ENCODE measurements around the gene PRCD.
A peak's percentile ranks its signal among the peaks of the same experiment; 100 is the strongest.
"Not testable (repeated sequence)": the region's sequence is repeated elsewhere in the genome, so short reads cannot be mapped to it uniquely, and the experiment has no call there.

Gene PRCD

DNA sequence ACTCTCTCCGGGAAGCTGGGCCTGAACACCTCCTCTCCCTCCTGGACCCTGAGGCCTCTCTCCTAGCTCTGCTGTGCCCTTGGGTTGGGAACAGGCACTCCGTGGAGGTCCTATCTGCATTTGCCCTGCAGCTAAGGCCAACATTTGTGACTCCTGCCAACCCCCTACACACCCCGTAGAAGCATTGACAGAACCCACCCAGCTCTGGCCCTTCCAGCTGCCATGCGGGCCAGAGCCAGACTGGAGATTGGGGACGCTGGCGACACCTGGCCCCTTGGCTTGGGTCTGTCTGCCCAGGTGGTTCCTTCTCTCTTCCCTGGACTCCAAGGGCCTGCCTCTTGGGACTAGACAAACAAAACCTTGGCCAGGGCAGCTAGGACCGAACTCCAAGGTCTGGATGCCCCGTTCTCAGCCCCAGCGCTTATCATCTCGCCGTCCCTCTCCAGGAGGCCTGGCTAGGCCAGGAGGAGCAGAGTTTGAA is 38.0 kb upstream of the PRCD start:
- Histone ChIP-seq H3K4me3 (peak overlapping the region; percentile 61 to 86 (median 70)), H3K27ac (peak overlapping the region; percentile 31 to 96 (median 90))

DNA sequence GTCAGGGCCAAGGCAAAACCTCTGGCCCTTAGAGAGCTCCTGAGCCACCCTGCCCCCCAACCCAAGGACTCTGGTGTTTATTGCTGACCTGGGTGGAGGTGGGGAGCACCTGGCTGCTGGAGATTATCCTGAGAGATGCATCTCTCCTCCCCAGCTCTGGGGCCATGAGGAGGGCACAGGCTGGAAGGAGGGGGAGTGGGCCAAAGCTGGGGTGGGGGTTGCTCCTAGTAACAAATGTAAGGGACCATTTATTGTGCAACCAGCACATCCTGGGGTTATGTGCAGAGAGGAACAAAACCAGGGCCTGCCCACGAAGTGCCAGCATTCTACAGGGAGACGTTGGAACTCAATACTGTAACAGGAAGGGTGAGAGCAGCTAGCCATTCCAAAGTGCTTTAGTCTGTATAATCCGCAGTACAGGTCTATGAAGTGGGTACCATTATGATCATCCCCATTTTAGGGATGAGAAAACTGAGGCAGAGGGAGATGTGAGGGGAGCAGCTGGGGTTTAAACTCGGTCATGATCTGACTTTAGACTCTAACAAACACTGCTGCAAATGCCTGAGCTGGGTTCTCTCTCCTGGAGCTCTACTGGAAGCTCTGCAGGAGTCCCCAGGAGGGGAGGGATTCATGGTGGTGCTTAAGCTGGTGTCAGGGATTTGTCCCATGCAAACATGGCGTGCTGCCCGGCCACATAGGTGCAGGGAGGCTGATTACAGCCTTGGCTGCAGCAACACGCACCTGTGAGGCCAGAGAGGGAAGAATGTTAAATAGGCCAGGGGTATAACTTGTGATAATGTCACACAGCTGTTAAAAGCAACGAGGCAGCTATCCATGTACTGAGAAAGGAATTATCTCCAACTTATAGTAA is 37.3 kb upstream of the PRCD start:
- peak overlapping the region in 8 of 21 experiments; percentile 31 to 92 (median 90) for H3K27ac ChIP-seq

DNA sequence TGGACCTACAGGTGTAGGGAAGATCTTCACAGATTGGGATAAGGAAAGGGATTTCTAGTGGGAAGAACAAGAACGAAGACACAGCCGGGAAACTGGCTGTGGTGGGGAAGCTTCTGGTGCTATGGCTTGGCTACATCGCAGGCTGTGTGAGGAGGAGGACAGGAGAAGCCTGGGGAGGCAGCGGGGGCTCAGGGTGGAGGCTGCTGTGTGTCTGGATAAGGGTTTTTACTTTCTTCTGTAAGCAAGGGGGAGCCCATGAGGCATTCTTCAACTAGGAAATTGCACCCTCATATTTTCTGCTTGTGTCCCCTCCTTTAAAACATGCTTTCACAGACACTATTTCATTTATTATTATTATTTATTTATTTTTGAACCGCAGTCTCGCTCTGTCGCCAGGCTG is 35.7 kb upstream of the PRCD start:
- Histone ChIP-seq H3K27ac (no peak overlapping the region), H3K4me3 (no peak overlapping the region)

More for the DNA sequence above, 37.3 kb upstream of the PRCD start:
- no peak overlapping the region for H3K4me3 ChIP-seq

DNA sequence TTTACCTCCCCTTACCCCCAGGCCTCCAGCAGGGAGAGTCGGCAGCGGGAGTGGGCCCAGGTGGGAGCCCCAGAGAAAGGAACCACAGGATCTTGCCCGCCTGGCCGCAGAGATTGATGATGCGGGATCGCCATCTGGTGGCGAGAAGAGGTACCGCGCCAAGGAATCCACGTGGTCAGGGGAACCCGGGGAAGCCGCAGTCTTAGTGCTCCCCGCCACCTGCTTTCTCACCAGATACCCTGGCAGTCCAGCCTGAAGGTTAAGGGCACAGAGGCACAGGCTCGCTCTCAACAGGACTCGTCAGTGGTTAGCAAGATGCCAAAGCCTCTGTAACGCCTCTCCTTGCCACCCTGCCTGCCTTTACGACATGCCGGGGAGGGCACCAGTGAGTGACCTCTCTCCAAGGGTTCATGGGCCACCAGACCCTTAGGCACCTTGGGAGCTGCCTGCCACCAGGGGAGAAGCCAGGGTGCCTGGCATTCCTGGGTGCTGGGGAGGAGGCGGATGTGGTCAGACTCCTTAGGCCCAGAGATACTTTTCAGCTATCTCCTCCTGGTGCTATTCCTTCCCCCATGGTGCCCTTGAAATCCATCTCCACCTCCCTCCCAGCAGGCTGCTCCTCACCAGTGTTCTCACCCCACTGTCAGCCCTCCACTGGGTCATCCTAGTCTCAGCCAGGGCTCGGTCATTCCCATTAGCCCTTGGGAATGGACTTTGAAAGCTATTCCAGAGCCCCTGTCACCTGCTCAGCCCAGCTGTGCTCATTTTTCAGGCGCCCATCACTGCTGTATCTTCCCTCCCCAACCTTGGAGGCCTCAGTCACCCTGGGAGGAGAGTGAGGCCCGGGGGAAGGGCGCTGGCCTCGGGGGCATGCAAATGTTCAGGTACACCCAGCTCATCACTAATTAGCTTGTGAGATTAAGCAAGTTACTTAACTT is 33.2 kb upstream of the PRCD start:
- no peak overlapping the region for H3K27ac ChIP-seq
- no peak overlapping the region for H3K4me3 ChIP-seq

DNA sequence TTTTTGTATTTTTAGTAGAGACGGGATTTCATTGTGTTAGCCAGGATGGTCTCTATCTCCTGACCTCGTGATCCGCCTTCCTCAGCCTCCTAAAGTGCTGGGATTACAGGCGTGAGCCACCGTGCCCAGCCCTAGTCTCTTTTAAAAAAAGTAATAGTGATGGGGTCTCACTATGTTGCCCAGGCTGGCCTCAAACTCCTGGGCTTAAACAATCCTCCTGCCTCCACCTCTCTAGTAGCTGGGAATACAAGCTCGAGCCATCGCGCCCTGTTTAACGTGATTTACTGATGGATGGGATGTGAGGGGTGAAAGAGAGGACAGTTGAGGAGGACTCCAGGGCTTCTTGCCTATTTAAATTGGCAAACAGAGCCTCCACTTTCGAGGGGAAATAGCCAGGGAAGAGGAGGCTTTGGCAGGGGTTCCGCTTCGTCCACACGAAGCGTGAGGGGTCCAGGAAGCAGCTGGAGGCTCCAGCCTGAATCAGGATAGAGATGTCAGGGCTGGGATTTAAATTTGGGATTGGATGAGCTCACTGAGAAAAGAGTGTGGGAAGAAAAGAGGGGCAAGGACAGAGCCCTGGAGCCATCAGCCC is 31.3 kb upstream of the PRCD start:
- not testable (repeated sequence) for H3K4me3 ChIP-seq, H3K27ac ChIP-seq

DNA sequence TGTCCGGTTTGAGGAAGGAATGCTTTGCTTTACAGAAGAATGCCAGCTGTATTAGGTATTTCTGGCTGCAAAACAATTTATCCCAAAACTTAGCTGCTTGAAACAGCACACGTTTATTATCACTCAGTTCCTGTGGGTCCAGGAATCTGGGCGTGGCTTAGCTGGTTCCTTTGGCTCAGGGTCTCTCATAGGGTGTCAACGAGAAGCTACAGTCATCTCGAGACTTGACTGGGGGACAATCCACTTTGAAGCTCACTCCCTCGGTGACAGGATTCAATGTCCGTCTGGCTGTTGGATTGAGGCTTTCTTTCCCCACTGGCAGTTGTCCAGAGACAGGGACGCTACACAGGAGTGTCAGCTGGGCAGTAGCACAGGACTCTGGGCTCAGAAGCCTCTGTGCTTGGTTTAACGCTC is 29.0 kb upstream of the PRCD start:
- H3K4me3 ChIP-seq, result no peak overlapping the region
- no peak overlapping the region for H3K27ac ChIP-seq

DNA sequence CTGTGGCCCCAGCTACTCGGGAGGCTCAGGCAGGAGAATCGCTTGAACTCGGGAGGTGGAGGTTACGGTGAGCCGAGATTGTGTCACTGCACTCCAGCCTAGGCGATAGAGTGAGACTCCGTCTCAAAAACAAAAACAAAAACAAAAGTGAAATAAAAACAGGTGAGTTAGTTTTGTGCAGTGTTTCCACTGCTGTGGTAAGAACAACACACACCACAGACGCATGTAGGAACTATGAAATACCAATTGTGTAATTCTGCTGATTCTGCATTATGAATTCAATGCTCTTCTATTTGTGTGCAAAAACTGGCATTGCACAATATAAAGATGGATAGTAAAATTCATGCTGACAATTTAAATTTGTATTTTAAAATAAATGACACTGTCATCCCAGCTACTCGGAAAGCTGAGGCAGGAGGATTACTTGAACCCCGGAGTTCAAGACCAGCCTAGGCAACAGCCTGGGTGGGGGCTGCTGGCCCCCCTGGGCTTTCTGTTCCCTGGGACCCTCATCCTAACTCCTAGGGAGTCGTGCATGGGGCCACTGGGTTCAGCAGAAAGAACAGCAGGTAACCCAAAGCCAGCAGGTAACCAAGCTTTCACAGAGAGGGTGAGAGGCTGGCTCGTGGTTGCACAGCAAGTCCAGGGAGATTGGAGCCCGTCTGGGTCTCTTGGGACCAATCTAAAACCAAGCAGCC is 28.0 kb upstream of the PRCD start:
- H3K4me3 ChIP-seq, result no peak overlapping the region

DNA sequence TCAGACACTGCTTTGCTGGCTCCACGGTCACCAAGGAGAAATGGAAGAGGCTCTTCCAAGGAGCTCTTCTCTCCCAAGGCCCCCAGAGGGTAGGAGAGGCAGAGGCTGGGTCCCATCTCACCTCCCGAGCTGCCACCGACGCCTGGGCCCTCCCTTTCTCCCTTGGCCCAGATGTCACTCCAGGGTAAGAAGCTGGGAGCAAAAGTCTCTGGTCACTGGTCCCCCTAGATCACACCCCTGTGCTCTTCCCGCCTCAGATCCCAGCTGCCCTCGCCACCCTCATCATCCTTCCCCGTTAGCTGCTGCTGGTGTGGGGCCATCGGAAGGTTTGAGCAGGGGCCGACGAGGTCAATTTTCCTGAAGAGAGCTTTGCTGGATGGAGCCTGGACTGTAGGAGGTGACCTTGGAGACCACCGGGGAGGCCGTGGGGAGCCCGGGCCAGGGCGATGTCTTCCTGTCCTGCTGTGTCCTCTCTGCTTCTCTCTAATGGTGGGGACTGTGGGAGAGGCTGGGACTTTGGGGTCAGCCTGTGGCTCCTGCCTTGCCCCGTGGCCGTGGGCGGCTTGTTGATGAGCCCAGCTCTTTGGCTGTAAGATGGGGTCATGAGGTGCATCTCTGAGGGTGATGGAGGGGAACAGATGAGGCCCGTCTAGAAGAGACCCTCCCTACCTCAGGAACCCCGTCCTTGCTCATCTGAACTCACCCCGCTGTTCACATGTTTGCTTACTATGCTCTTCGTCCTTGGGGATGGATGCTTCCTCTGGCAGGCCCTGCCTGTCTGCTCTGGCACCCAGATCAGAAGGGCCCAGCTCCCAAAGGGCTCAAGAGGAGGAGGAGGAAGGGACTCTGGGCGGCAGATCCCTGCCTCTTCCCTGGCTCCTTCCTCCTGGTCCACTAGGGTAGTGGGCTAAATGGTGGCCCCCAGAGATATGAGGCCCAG is 27.2 kb upstream of the PRCD start:
- H3K27ac ChIP-seq, result peak overlapping the region in 5 of 21 experiments; percentile 6 to 86 (median 34)

More for the DNA sequence above, 28.0 kb upstream of the PRCD start:
- no peak overlapping the region for H3K27ac ChIP-seq

DNA sequence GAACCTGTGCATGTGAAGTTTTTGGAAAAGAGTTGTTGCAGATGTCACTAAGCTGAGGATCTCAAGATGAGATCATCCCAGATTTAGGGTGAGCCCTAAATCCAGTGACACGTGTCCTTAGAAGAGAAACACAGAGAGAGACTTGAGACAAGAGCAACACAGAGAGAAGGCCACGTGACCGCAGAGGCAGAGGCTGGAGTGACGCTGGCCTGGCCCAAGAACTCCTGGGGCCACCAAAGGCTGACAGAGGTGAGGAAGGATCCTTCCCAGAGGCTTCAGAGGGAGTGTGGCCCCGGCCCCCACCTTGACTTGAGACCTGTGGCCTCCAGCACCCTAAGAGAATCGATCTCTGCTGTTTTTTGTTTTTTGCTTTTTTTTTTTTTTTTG is 26.5 kb upstream of the PRCD start:
- Histone ChIP-seq H3K27ac (peak overlapping the region in 5 of 21 experiments; percentile 6 to 86 (median 34)), H3K4me3 (no peak overlapping the region)

More for the DNA sequence above, 27.2 kb upstream of the PRCD start:
- no peak overlapping the region for H3K4me3 ChIP-seq

DNA sequence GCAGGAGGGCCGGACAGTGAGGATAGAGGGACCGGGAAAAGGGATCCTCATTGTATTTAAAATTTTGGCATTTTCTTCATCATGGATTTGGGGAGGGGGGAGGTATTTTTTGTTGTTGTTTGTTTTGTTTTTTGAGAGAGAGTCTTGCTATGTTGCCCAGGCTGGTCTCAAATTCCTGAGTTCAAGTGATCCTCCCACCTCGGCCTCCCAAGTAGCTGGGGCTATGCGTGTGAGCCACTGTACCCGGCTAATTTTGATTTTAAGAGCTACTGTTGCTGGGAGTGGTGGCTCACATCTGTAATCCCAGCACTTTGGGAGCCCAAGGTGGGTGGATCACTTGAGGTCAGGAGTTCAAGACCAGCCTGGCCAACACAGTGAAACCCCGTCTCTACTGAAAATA is 25.5 kb upstream of the PRCD start:
- peak overlapping the region in 16 of 21 experiments; percentile 9 to 91 (median 82) for H3K27ac ChIP-seq
- H3K4me3 ChIP-seq, result not testable (repeated sequence)

DNA sequence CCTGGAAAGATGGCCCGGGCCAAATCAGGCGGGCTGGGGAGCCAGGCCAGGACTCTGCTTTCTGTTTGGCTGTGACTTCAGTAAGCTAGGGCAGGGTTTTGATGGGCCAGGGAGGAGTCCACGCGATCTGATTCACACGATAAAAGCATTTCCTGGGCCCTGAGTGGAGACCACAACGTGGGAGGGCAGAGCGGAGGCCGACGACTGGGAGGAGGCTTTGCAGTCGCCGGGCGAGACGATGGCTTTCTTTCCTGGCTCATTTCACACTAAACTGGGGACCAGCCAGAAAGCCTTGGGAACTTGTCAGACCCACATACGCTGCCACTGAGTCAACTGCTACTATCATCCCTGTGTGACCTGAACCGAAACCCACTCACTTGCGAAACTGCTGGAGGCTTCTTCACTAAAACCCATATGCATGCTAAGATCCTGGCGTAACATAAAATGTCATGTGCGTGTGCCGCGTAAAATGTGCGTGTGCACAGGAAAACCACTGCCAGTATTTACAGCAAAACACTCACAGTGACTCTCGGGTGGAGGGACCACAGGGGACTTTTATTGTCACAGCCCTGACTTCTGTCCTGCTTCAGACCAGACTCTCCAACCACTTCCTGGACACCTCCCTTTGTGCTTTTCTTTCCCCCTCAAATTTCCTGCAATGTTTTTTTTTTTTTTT is 24.4 kb upstream of the PRCD start:
- Histone ChIP-seq H3K27ac (peak overlapping the region in 20 of 21 experiments; percentile 43 to 91 (median 81)), H3K4me3 (peak overlapping the region in 4 of 7 experiments; percentile 1 to 17 (median 10))

DNA sequence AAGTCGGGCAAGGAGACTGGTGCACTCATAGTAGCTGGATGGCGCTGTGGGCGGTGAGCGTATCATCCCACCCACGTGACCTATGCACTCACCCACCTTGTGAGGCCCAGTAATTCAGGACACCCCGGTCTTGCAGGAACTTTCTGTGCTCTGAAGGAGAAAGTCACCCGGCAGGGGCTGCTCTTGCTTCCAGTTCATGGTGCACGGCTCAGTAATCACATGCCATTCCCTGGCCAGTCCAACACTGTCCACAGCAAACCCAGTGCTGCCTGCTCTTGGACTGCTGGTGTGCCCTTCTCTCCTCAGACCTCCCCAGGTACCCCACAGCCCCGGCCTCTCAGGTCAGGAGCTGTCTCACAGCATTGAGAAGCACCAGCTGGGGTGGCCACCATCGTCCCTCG is 22.2 kb upstream of the PRCD start:
- H3K4me3 ChIP-seq, result no peak overlapping the region
- peak overlapping the region in 1 of 21 experiments; percentile 91 for H3K27ac ChIP-seq

DNA sequence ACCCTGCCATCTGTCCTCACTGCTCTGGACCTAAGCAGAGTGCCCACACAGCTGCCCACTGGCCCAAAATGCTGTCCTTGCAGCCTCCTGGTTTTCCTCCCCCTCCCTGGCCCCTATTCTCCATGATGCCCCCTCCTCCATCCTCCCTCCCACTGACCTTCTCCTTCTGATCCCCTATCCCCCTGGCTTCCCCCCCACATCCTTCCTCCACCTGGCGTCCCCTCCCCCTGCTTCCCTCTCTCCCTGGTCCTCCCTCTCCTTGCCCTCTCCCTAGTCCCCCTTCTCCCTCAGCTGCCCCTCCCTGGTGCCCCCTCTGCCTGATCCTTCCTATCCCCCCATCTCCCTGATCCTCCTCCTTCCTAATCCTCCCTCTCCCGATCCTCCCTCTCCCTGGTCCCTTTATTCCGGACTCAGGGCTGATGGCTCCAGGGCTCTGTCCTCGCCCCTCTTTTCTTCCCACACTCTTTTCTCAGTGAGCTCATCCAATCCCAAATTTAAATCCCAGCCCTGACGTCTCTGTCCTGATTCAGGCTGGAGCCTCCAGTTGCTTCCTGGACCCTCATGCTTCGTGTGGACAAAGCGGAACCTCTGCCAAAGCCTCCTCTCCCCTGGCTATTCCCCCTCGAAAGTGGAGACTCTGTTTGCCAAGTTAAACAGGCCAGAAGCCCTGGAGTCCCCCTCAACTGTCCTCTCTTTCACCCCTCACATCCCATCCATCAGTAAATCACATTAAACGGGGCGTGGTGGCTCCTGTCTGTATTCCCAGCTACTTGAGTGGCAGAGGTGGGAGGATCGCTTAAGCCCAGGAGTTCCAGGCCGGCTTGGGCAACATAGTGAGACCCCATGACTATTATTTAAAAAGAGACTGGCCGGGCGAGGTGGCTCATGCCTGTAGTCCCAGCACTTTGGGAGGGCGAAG is 20.5 kb upstream of the PRCD start:
- peak overlapping the region in 1 of 21 experiments; percentile 45 for H3K27ac ChIP-seq
- H3K4me3 ChIP-seq, result no peak overlapping the region

DNA sequence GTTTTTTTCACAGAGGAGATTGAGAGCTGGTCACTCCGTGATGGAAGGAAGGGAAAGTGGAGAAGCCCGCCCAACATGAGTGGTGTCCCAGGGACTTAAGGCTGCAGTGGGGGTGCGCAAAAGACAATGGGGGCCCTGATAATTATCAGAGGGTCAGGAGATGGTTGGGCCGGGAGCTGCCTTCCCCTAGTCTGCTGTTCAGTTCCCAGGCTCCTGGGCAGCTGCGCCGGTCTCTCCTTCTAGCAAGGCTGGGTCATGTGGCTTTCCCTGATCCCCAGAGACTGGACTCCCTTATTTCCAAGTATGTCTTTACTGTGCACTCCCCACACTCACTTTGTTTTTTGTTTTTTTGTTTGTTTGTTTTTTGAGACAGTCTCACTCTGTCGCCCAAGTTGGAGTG is 18.6 kb upstream of the PRCD start:
- Histone ChIP-seq H3K4me3 (no peak overlapping the region), H3K27ac (no peak overlapping the region)

DNA sequence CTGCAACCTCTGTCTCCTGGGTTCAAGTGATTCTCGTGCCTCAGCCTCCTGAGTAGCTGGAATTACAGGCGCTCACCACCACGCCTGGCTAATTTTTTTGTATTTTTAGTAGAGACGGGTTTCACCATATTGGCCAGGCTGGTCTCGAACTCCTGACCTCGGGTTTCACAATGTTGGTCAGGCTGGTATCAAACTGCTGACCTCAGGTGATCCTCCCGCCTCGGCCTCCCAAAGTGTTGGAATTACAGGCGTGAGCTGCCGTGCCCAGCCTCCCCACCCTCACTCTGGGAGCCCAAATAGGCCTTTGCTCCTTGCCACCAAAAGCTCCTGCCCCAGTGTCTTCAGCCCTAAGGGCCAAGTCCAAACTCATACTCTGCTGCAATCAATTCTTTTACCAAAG is 18.2 kb upstream of the PRCD start:
- H3K27ac ChIP-seq, H3K4me3 ChIP-seq: not testable (repeated sequence)
